ENCODE data around the gene NR2C1.

Gene NR2C1

DNA sequence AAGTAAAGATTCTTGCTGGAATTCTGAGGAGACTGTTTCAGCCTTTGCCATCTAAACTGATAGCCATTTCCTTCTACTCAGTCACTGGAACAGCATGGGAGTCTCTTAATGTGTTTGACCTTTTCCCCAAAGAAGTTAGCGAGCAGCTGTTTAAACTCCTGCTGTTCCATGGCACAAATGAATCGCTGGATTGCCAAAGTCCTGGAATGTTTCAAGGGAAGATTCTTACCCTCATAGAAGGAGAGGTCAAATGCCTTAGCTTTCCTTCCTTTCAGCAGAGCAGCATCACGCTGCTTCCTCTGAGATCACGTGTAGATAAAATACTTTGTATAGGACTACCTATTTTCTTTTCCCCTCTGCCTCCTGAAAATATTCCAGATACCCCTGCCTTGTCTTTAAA, 10.5 kb upstream of the NR2C1 start:
- no peak for DNase-seq

GRCh38 chr12:95083471-95083870, 10.1 kb upstream of the NR2C1 start:
- DNase-seq: no peak

DNA sequence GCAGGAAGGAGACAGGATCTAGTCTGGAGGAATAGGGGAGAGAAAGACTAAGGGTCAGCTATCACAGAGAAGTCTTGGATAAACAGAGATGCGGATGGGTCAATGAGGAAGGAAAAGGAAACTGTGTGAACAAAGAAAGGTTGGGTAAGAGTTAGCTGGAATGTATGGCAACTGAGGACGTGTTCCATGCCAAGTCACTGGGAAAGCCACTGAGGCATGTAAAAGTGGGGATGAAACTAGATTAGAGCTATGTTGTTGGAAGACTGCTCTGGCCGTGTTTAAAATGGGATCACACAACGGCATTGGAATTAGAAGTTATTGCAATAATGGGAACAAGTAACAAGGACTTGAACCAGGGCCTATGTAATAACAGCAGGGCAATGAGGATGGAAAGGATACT, 3.9 kb upstream of the NR2C1 start:
- DNase-seq: no peak

GRCh38 chr12:95074766-95075165, 1.3 kb upstream of the NR2C1 start:
- DNase-seq: no peak

GRCh38 chr12:95073698-95074520, 491 bp upstream of the NR2C1 start:
- no peak for DNase-seq

- DNase-seq: no peak
These were observed 3.0 kb downstream of the NR2C1 start for GRCh38 chr12:95070378-95070777.

DNA sequence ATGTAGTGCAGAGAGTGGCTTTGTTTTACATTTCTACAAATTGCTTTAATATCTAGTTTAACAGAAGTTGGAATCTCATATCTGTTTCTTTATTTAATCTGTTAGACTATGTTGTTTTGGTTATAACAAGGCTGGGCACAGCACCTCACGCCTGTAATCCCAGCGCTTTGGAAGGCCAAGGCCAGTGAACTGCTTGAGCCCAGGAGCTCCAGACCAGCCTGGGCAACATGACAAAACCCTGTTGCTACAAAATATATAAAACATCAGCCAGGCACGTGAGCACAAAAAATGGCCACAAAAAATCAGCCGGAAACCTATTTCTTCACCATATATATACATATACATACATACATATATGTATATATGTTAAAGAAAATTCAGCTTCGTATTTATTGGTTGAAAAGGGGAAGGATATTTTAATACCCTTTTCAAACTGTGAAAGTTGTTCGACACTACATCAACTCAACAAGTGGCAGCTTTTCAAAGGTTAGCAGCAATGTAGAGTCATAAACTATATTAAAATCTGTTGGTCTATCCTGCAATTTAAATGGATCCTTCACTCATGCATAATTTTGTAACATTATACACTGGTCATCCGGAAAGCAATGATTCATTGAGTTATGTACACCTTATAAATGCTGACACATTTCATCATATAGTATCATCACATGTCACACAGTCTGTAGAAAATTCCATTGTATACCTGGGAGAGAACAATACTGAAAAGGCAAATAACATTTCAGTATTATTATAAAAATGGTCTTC, 7.1 kb downstream of the NR2C1 start:
- DNase-seq: no peak

DNA sequence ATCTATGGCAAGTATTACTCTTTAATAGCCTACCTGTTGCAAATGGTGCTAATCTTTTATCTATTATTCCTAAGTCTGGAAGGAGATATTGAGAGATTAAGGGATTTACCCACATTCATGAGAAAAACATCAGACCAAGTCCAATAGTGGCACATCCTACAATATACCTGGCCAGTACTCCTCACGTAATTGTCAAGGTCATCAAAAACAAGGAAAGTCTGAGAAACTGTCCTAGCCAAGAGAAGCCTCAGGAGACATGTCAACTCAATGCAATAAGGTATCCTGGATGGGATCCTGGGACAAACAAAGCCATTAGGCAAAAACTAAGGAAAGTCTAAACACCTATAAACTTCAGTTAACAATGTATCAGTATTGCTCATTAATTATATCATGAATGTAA, 12.5 kb downstream of the NR2C1 start:
- DNase-seq: no peak

GRCh38 chr12:95059984-95060383, 13.4 kb downstream of the NR2C1 start:
- DNase-seq: no peak

DNA sequence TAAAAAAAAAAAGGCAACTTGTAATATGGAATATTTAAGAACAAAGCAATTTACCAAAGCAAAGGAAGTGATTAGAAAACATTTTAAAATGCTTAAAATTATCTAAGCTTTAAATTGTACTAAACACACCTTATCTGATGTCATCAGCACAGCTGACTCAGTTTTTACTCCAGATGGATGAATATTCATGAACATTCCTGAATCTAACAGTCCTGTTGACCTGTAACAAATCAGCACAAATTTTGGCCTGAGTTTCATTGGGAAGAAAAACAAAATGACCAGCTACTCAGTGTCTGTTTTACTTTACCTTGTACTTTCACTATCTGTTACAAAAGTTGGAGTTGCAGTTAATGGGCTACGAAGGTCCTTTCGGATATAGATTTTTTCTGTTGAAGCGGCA, 16.0 kb downstream of the NR2C1 start:
- DNase-seq: no peak

DNA sequence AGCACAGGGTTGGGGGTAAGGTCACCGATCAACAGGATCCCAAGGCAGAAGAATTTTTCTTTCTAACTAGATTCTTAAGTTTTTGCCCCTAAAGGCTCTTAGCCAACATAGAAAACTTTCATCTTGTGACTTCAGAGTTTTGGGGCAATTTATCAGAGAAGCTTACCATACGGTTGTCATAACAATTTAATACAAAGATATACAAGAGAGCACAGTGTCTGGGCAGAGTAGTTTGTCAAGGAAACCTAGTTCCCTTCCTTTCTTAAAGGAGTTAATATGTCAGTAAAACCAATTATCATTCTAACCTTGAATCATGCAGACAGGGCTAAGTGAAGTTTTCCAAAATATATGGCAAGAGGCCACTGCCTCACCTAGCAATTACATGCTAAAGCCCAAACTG, 18.4 kb downstream of the NR2C1 start:
- no peak for DNase-seq

- no peak for DNase-seq
These were observed 19.2 kb downstream of the NR2C1 start for GRCh38 chr12:95054206-95054605.

DNA sequence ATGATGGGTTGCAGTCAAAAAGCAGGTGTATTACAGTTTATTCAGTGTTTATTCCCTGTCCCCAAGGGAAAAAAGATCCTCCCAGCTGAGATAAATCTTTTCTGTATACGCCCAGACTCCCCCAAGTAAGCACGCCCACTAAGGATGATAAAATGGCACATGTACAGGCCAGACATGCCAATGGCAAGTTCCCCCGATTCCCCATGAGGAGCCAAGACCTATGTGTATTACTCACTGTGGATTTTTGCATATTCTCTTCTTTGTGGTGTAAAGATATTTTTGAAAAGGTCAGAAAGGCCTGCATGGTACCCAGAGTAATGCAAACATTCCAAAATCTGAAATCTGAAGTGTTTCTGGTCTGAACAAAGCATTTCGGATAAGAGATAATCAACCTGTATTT, 22.2 kb downstream of the NR2C1 start:
- no peak for DNase-seq

DNA sequence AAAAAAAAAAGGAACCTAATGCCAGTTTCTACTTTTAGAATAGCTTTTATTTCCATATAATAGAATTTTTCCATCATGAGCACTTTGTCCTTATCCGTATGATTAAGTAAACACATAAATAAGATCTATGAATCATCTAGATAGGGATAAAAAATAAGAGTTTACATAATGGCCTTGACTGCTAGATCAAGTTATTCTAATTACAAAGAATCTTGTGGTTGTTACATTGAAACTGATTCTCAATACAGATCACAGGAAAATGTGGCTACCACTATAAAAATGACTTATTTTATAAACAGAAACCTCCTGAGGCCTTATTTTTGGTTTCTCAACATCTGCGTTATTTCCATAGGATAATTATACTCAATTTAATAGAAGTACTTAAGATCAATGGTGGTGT, 35.5 kb downstream of the NR2C1 start:
- no peak for DNase-seq

GRCh38 chr12:95034750-95035149, 38.7 kb downstream of the NR2C1 start:
- DNase-seq: no peak

- no peak for DNase-seq
These were observed 50.9 kb downstream of the NR2C1 start for GRCh38 chr12:95022477-95022876.

DNA sequence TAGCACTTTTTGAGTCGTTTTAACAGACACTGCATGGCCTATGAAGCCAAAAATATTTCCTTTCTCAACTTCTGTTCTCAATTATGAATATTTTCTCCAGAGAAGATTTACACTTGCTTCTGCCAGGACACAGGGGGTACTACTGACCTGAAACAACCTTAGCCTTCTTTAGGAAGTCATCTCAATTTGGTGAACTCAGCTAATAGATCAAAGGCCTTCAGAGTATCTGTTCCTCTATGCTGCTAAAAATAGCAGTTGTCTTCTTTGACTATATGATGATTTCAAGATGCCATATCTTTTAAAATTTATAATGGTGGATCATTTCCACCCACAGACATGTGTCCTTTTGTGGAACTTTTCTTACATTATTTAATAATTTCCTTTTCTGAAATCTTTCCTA, 55.9 kb downstream of the NR2C1 start:
- no peak for DNase-seq

DNA sequence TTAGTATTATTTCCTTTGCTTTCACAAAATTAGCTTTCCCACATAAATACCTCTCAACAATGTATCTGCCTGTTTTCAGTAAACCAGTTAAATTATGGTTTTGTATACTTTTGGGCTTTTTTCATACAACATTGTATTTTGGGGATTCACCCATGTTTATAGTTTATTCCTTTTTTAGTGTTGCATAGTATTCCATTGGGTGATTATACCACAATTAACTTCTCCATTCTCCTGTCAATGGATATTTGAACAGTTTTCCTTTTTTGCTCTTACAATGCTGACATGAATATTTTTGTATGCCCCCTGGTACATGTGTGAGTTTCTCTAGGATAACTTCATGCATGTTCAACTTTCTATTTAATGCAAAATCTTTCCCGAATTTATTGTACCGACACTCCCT, 57.3 kb downstream of the NR2C1 start:
- no peak for DNase-seq

DNA sequence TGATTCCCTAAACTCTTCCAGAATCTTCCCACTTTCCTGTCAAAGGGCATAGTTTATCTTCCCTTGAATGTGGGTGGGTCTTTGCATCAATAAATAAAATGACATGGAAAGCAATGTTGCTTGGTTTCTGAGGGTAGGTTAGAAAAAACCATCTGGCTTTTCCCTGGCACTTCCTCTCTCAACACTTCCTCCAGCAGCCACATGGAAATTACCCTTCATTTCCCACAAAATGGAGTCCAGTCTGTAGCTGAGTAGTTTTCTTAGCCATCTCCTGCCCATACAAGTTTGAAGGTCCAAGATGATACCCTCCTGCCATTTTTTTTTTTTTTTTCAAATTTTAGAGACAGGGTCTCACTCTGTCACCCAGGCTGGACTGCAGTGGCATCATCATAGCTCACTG, 58.9 kb downstream of the NR2C1 start:
- no peak for DNase-seq

DNA sequence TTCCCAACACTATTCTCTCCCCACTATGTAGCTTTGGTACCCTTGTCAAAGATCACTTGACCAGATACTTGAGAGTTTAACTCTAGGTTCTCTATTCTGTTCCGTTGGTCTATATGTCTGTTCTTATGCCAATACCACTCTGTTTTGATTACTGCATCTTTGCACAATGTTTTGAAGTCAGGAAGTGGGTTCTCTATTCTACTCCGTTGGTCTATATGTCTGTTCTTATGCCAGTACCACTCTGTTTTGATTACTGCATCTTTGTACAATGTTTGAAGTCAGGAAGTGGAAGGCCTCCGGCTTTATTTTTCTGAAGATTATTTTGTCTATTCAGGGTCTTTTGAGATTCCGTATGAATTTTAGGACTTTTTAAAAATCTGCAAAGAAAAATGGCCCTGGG, 67.2 kb downstream of the NR2C1 start:
- DNase-seq: no peak

- DNase-seq: no peak
These were observed 68.8 kb downstream of the NR2C1 start for GRCh38 chr12:95004610-95005009.

- DNase-seq: no peak
These were observed 69.5 kb downstream of the NR2C1 start for GRCh38 chr12:95003921-95004272.

DNA sequence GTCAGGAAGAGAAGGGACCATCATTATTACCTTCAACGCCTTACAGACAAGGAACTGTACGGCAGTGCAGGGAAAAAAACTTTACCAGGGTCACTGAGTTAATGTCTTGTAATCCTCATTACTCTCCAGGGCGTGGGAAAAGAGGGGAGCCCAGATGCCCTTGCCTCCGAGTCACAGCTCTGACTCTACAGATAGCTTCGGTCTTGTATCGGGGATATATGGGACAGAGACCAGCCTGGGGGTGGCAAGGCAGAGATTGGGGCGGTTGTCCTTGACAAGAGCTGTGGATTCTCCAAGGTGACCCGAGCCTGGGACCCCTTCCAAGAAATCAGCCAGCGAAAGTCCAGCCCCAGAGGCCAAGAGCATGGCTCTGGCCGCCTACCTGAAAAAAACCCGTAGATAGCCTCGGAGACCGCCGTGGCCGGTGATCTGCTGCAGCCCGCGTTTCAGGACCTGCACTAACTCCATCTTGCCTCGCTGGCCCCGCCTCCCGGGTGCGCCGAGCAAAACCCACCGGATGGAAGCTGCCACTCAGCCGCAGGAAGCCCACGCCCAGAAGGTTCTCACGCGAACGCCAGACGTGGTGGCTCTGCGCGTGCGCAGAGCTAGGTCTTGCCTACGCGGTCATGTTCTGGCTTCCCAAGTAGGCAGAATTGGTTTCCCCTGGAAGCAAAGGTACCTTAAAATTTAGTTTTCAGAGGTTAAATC, 70.1 kb downstream of the NR2C1 start, which contains the start of gene NDUFA12:
TSS of gene NDUFA12 (minus strand) at position 485 of the 708 bp plus-strand sequence. CDS start at position 468, 17 bp downstream.
- peak; percentile 95 for DNase-seq

- no peak for DNase-seq
These were observed 70.7 kb downstream of the NR2C1 start for GRCh38 chr12:95002754-95003153.
